Vagina (tissue), 2 donors: ENCODE results near the gene CETN2.

ENCODE experiments used
- POLR2AphosphoS5 ChIP-seq, 2 donors: sonication (generic); formaldehyde crosslinking; IDR thresholded peaks; one replicate each; pipeline ENCODE4 v1.9.0; 2017; ENCODE audit warnings: antibody characterized with exemption in 2 of 2, mild to moderate bottlenecking in 2 of 2, low read depth in 1 of 2; ENCODE audit not compliant: insufficient read depth in 1 of 2
- TF ChIP-seq, protein P1 (sequence below), 3 experiments: fragments of 450-650 bp in 2 of 3; fragments of 200-600 bp in 1 of 3; sonication (generic) in 1 of 3; IDR thresholded peaks; one replicate each; pipeline ENCODE4 v1.5.1; 2017 to 2019; ENCODE audit warnings: antibody characterized with exemption in 3 of 3, mild to moderate bottlenecking in 2 of 3, moderate library complexity in 2 of 3

DNA sequence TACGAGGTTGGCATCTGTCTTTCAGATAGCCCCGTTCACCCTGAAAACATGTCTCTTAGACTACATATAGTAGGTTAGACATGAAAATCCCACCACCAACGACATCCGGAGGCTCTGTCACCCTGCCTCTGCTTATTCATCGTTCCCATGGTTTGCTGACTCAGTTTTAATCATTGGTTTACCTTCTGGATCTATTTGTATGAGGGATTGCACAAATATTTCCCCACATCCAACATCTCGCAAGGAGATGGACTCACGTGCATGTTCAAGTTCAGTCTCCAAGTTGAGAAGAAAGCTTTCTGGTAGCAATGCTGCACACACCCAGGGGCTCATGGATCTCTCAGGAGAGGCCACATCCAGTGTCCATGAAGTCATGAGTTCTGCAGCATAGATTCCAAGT, 10.8 kb downstream of the CETN2 start:
- TF ChIP-seq, protein P1, sequence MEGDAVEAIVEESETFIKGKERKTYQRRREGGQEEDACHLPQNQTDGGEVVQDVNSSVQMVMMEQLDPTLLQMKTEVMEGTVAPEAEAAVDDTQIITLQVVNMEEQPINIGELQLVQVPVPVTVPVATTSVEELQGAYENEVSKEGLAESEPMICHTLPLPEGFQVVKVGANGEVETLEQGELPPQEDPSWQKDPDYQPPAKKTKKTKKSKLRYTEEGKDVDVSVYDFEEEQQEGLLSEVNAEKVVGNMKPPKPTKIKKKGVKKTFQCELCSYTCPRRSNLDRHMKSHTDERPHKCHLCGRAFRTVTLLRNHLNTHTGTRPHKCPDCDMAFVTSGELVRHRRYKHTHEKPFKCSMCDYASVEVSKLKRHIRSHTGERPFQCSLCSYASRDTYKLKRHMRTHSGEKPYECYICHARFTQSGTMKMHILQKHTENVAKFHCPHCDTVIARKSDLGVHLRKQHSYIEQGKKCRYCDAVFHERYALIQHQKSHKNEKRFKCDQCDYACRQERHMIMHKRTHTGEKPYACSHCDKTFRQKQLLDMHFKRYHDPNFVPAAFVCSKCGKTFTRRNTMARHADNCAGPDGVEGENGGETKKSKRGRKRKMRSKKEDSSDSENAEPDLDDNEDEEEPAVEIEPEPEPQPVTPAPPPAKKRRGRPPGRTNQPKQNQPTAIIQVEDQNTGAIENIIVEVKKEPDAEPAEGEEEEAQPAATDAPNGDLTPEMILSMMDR (IDR thresholded peaks at IDR 0.05) = no peak
- TF ChIP-seq POLR2AphosphoS5 (IDR thresholded peaks at IDR 0.05; ENCODE audit: insufficient read depth in 1 of 2, low read depth in 1 of 2) = no peak
